Fibroblast of lung (primary cell): ENCODE data around the gene ALDH1L2.

Experiments
- CTCF ChIP-seq, 2 donors: IDR thresholded peaks in 1 of 2; conservative IDR thresholded peaks in 1 of 2; 1 replicate in 1 of 2; 2 replicates in 1 of 2; pipeline ENCODE4 v1.5.1; 2011 to 2012; ENCODE audit warnings: low read length in 2 of 2, control low read depth in 1 of 2, inconsistent platforms in 1 of 2, low read depth in 1 of 2, mild to moderate bottlenecking in 1 of 2
- EZH2 ChIP-seq: IDR thresholded peaks from 2 replicates; pipeline ENCODE4 v1.5.1; 2012; ENCODE audit warnings: low read length, control low read depth, mild to moderate bottlenecking; ENCODE audit errors: missing control alignments

GRCh38 chr12:105048315-105048714, 35.9 kb downstream of the ALDH1L2 start:
- TF ChIP-seq CTCF (conservative IDR thresholded peaks at IDR 0.05 in 1 of 2, IDR thresholded peaks at IDR 0.05 in 1 of 2; ENCODE audit: low read depth in 1 of 2, low read length in 2 of 2): no peak
- TF ChIP-seq EZH2: no peak
